GM18511 (cell line): ENCODE measurements around the gene TMCO6.
"Not testable (repeated sequence)": the region's sequence is repeated elsewhere in the genome, so short reads cannot be mapped to it uniquely, and the experiment has no call there.

ENCODE experiments used
- ATAC-seq: cut with Tn5 transposase; IDR thresholded peaks from one replicate; pipeline ENCODE4 v1.9.1; 2021; ENCODE audit warnings: mild to moderate bottlenecking, moderate library complexity; ENCODE audit not compliant: unreplicated experiment

Gene TMCO6

GRCh38 chr5:140630292-140631035 is 8.8 kb upstream of the TMCO6 start:
- no peak for ATAC-seq

- no peak for ATAC-seq
Observed at GRCh38 chr5:140631036-140631417, 8.2 kb upstream of the TMCO6 start.

- ATAC-seq = peak; percentile 42
Observed at GRCh38 chr5:140631831-140632365, 7.4 kb upstream of the TMCO6 start.

GRCh38 chr5:140632366-140633020 is 6.8 kb upstream of the TMCO6 start:
- ATAC-seq = peak; percentile 67

- ATAC-seq = peak; percentile 10
Observed at GRCh38 chr5:140633021-140633471, 6.2 kb upstream of the TMCO6 start, which contains the start of gene CD14. CD14 (minus strand) TSS chr5:140633175; CDS start chr5:140633071, 104 bp downstream.

DNA sequence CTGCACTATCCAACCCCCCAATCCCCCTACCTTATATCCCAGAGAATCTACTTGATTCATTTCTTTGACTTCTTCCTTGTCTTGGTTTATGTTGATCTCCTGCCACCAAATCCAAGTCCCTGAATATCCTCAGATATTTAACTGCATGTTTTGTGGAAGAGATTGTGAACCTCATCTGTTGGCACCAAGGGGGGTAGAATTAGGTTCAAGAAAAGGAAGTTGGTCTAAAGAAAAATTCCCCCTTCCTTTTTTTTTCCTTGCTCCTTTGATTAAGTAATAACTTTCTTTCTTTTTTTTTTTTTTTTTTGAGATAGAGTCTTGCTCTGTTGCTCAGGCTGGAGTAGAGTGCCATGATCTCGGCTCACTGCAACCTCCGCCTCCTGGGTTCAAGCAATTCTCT is 5.8 kb upstream of the TMCO6 start:
- ATAC-seq = no peak

GRCh38 chr5:140634103-140634502 is 5.1 kb upstream of the TMCO6 start:
- no peak for ATAC-seq

GRCh38 chr5:140635291-140636257 is 3.7 kb upstream of the TMCO6 start:
- no peak for ATAC-seq

GRCh38 chr5:140637371-140638100 is 1.7 kb upstream of the TMCO6 start:
- no peak for ATAC-seq

GRCh38 chr5:140638898-140639147 is 428 bp upstream of the TMCO6 start:
- not testable (repeated sequence) for ATAC-seq

- no peak for ATAC-seq
Observed at GRCh38 chr5:140641716-140642115, 2.5 kb downstream of the TMCO6 start.

DNA sequence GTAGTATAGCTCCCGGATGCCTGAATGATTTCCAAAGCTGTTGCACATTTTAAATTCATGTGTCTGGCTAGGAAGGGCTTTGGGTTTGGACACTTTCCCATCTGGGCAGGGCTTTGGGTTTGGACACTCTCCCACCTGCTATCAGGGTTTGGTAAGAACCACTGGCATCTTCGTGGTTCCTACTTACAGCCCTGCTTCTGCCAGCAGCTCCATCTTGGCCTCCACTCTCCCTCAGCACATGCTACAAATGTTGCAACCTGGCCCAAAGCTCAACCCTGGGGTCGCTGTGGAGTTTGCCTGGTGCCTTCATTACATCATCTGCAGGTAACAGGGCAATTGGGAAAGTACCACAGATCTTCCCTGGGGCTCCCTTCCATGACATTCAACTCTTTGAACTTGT is 3.5 kb downstream of the TMCO6 start:
- ATAC-seq = no peak

- ATAC-seq = peak; percentile 49
Observed at GRCh38 chr5:140647042-140647419, 7.8 kb downstream of the TMCO6 start.

DNA sequence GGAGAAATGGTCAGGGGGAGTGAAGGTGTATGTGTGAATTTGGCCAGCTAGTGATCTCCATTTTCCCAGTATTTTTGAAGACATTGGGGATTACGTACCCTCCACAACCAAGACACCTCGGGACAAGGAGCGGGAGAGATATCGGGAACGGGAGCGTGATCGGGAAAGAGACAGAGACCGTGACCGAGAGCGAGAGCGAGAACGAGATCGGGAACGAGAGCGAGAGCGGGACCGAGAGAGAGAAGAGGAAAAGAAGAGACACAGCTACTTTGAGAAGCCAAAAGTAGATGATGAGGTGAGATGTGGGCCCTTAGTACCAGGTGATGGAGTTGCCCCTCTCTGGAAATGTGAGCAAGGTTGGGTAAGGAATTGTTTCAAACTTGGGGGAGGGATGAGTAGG is 19.6 kb downstream of the TMCO6 start:
- no peak for ATAC-seq

DNA sequence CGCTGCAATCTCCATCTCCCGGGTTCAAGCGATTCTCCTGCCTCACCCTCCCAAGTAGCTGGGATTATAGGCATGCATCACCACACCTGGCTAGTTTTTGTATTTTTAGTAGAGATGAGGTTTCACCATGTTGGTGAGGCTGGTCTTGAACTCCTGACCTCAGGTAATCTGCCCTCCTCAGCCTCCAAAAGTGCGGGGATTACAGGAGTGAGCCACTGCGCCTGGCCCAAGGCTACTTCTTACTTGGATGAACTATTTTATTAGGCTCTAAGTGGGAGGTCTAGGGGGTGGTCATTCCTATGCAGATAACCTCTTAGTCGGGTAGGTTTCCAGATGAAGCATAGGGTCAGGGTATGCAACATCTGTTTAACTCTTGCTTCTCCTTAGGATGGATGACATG is 21.1 kb downstream of the TMCO6 start:
- ATAC-seq = not testable (repeated sequence)

DNA sequence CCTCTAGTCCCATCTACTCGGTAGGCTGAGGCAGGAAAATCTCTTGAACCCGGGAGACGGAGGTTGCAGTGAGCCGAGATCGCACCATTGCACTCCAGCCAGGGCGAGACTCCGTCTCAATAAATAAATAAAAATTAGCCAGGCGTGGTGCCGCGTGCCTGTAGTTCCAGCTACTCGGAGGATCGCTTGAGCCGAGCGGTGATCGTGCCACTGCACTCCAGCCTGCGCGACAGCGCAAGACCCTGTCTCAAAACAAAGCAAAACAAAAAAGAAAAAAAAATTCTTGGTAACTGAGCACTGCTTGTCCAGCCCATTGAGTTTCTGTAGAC is 24.7 kb downstream of the TMCO6 start:
- no peak for ATAC-seq

DNA sequence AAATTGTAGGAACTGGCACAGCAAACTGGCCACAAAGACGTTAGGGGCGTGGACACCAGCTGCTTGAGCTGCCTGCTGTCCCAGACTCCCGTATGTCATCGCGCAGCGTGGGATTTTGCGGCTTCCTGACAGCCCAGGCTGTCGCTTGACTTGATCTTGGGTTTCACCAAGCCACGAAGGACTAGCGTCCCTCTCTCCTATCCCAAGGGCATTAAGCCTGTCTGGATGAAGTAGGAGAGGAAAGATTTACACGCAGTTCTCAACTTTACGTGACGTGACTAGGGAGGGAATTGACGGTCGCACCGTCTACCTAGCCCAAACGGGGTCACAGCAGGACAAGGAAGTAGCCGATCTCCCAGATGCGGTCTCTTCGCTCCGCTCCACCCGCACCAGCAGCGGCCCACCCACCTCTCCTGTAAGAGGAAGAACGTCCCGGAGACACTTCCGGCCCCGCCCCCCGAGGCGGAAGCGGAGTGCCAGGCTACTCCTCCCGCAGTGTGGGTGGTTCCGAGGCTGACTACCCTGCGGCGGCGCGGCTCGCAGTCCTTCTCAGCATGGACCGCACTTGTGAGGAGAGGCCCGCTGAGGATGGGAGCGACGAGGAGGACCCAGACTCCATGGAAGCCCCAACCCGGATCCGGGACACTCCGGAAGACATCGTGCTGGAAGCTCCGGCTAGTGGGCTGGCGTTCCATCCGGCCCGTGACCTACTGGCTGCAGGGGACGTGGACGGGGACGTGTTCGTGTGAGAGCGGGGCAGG is 25.3 kb downstream of the TMCO6 start, which contains the start of gene WDR55:
WDR55 (plus strand) TSS at position 546 of the 761 bp plus-strand sequence; CDS start at position 555, 9 bp downstream.
- ATAC-seq = peak; percentile 98

DNA sequence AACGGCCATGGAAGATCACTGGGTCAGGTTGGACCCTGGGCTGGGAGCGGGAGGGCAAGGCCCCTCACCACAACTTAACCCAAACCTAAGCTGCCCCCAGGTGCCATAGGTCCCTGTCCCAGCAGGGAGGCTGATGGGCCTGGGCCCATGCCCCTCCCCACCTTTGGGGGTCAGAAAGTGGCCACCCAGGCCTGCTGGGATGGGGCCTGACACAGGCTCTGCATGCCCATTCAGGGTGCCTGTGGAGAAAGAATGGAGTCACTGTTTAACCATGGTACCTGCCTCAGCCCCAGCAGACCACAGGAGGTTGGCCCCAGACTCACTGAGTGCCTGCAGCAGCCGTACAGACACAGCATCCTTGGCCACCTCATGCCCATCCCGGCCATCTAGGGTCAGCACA is 31.8 kb downstream of the TMCO6 start:
- ATAC-seq = not testable (repeated sequence)

DNA sequence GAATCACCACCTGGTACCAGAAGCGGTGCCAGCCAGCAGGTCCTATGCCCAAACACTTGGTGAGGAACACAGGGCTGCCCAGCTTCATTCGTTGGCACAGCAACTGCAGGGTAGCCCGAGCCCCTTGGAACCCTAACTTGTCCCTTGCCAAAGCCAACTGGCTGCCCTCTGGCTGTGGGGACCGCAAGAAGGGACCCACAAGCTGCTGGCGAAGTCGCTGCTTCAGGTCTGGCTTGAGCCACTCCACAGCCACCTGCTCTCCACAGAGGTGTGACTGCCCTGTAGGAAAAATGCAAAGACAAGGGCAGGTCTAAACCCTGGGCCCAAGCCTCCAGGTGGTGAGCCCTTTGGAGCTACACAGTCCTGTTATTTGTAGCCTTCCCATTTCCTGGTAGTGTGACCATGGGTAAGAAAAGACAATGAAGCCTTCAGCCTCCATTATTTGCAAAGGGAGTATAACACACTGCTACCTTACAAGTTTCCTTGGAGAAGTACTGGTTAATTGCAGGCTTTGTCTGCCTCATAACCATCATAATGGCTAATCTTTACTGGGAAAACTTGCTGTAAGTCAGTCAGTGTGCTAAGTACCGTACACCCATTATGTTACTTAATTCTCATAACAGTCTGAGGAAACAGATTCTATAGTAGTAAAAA is 32.3 kb downstream of the TMCO6 start:
- ATAC-seq = no peak
